Measurements from ENCODE around the gene CPED1.

- TF ChIP-seq, protein P1, sequence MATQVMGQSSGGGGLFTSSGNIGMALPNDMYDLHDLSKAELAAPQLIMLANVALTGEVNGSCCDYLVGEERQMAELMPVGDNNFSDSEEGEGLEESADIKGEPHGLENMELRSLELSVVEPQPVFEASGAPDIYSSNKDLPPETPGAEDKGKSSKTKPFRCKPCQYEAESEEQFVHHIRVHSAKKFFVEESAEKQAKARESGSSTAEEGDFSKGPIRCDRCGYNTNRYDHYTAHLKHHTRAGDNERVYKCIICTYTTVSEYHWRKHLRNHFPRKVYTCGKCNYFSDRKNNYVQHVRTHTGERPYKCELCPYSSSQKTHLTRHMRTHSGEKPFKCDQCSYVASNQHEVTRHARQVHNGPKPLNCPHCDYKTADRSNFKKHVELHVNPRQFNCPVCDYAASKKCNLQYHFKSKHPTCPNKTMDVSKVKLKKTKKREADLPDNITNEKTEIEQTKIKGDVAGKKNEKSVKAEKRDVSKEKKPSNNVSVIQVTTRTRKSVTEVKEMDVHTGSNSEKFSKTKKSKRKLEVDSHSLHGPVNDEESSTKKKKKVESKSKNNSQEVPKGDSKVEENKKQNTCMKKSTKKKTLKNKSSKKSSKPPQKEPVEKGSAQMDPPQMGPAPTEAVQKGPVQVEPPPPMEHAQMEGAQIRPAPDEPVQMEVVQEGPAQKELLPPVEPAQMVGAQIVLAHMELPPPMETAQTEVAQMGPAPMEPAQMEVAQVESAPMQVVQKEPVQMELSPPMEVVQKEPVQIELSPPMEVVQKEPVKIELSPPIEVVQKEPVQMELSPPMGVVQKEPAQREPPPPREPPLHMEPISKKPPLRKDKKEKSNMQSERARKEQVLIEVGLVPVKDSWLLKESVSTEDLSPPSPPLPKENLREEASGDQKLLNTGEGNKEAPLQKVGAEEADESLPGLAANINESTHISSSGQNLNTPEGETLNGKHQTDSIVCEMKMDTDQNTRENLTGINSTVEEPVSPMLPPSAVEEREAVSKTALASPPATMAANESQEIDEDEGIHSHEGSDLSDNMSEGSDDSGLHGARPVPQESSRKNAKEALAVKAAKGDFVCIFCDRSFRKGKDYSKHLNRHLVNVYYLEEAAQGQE (IDR thresholded peaks at IDR 0.05; ENCODE audit: insufficient read depth in 1 of 2, low read depth in 2 of 2, low read length in 2 of 2) = no peak
- no peak for TF ChIP-seq POLR2AphosphoS5 (IDR thresholded peaks at IDR 0.05; ENCODE audit: low read depth, low read length)
- no peak for TF ChIP-seq SIN3A (IDR thresholded peaks at IDR 0.05; ENCODE audit: borderline replicate concordance, insufficient read depth, low read length)
- no peak for TF ChIP-seq TAF1 (IDR thresholded peaks at IDR 0.05; ENCODE audit: borderline replicate concordance, insufficient read depth, low read length)
Observed at GRCh38 chr7:121328508-121329190, 340.1 kb downstream of the CPED1 start, which contains the start of gene WNT16.
